DMS 273 (cell line): Measurements from ENCODE around the gene PTPN7.

Experiments used
- DNase-seq: peaks from one replicate; lab custom pipeline; 2025; ENCODE audit not compliant: unreplicated experiment; lab: John Stamatoyannopoulos, UW

PTPN7 gene

DNA sequence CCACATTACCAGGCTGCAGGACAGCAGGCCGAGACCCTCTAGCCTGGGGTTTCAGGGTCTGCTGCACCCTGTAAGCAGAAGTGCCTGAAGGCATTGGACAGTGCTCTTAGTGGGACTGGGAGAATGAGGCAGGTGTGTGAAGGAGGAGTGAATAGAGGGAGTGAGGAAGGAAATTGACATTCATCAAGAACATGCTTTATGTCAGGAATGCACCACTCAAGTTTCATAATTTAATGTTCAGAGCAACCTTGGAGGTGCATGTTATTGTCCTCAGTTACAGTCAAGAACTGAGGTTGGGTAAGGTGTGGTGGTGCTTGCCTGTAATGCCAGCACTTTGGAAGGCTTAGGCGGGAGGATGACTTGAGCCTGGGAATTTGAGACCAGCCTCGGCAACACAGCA, 49.4 kb downstream of the PTPN7 start:
- no peak for DNase-seq

DNA sequence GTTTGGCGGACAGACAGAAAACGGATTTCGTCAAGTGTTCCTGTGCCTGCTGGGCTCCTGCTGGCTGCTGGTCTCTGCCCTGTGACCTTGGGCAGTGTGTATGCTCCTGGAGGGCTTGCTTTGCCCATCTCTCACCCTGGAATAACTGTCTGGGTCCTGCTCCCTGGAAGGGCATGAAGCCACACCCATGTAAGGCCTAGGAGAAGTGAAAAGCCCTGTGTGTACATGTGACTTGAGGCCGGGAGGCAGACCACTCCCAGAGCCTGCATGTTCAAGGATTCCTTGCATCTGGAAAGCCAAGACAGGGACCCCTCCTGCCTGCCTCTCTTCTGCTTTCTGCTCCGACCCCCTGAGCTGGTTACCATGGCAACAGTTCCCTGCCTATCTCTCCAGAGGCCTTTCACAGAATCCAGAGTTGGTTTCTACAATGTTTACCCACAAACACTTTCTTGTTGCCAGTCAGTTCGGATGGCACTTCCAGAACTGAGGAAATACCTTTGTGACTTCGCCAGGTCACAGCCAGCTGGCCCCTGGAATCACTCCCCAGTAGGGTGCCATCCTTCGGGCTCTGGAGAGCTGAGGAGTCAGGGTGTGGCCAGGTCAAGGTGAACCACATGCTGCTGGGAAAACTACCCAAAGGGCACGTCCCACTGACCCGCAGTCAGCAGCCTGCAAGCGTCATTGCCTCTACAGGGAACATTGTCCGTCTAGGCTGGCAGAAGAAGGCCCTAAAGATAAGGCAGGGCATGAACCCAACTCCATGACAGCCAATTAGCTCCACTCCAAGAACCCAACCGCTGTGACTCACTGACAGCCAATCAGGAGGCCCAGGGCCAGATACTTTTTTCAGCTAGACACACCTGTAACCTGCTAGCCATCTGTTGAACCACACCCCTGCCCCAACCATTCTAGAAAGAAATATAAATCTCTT, 52.3 kb downstream of the PTPN7 start:
- peak; percentile 50 for DNase-seq

DNA sequence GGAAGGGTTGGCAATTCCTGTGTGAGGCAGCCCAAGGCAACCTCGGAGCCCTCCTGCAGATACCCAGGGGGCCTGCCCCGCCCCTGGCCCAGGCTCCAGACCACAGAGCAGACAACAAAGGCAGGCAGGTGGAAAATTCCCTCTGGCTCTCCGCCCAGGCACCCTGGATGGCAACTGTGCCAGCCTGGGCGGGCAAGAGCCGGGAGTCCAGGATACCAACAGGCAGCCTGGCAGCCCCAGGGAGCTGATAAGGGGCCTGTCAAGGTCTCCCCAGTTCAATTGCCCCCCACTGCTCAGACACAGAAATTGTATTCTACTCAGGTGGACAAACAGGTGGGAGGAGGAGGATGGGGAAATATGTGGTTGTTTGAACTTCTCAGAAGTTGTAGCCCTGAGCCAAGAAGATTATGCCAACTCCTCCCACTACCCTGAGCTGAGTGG, 53.1 kb downstream of the PTPN7 start:
- DNase-seq = peak; percentile 63

DNA sequence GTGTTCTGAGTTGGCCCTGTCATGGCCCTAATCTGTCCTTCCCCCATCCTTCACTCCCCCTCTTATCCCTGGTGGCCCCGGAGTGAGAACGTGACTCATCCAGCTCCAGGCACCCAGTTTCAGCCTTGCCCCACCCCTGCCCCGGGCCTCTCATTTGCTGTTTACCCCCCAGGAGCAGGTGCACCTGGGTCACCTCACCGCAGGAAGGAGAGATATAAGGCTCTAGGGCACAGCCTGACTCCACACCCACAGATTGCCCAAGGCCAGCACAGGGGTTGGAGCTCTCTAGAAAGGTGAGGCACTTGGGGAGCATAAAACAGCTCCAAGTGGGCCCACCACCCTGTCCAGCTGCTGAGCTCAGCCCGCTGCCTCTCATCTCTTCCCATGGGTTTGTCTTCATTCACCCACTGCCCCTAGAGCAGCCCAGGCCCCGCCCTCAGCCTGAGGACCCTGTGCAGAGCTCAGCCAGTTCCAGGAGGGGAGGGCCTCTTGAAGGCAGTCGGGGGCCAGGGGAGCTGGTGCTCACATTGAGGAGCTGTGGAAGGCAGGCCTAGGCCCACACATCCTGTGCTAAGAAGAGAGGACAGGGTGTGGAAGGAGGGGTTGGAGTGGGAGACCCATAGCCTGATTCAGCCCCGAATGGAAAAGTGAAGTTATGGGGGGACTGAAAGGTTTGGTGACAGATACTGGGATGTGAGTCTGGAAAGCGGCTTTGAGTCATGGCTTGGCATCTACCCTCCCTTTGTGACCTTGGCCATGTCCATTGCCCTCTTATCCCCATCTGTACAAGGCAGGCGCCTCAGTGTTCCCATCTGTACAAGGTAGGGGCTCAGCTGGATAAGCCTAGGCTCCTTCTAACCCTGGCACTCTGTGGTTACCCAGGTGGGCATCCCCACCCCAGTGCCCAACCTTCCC, 53.8 kb downstream of the PTPN7 start:
- DNase-seq = no peak

DNA sequence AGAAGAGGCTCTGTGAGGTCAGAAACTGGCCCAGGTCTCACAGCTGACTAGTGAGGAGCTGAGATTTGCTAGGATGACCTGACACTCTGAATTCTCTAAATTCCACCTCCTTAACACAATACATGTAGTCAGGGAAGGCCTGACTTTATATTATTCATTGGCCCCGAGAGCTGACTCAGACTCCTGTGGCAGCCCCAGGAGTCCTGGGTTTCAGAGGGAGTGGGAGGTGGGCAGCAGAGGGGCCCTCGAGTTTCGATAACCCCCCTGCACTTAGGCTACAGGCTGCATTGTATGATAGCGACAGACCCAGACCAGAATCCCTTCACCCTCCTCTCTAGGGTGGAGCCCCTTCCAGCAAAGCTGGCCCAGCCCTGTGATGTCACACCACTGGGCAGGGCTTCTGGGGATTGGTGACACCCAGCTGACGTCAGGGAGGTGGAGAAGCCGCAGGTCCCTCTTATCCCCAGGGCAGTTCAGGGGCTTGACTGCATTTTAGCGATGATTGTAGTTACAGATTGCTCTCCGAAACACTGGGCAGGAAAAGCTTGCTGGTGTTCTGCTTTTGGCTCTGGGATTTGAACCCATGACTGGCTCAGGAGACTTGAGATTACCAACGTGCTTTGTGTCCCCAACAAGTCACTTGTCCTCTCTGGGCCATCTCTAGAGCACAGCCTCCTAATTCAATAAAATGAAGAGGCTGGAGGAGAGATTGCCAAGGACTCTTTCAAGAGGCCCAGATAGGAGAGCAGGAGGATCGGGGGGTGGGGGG, 54.6 kb downstream of the PTPN7 start:
- DNase-seq = no peak

DNA sequence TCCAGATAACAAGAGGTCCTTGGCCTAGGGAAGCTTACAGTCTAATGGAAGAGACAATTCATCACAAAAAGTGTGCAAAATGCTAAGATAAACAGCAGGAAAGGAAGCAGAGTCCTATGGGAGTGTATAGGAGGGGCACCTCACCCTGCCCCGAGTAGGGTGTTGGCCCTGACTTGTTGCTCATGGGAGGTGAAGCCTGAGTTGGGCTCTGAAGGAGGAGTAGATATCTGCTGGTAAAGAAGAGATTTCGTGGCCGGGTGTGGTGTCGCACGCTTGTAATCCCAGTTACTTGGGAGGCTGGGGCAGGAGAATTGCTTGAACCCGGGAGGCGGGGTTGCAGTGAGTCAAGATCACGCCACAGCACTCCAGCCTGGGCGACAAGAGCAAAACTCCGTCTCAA, 56.3 kb downstream of the PTPN7 start:
- no peak for DNase-seq

DNA sequence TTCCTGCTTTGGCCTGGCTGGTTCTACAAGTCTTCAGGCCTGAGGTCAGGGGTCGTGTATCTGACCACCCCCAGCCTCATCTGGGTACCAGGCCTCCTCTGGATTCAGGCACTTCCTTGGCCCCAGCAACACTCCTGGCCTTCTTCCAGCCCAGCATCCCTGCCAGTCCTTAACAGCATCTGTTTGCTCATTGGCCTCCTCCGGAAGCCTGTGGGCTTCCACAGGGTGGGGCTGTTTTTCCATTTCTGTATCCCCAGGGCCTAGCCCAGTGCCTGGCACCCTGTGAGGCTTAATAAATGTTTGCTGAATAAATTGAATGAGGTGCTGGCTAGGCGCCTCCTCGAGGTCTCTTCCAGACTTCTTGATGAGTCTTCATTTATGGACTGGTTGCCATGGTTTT, 59.2 kb downstream of the PTPN7 start:
- DNase-seq = peak; percentile 79
